ENCODE data around the gene PPARGC1A.

Gene PPARGC1A

GRCh38 chr4:23878912-23879732 is 10.7 kb downstream of the PPARGC1A start:
- DNase-seq (ENCODE audit: low read depth) = no peak

GRCh38 chr4:23878246-23878891 is 11.5 kb downstream of the PPARGC1A start:
- no peak for DNase-seq (ENCODE audit: low read depth)

GRCh38 chr4:23877758-23878229 is 12.1 kb downstream of the PPARGC1A start:
- DNase-seq (ENCODE audit: low read depth) = no peak

- no peak for DNase-seq (ENCODE audit: low read depth)
Observed at GRCh38 chr4:23876418-23877089, 13.3 kb downstream of the PPARGC1A start.

- DNase-seq (ENCODE audit: low read depth) = no peak
Observed at GRCh38 chr4:23875317-23875716, 14.5 kb downstream of the PPARGC1A start.

GRCh38 chr4:23874536-23874901 is 15.3 kb downstream of the PPARGC1A start:
- no peak for DNase-seq (ENCODE audit: low read depth)

GRCh38 chr4:23873717-23874535 is 15.9 kb downstream of the PPARGC1A start:
- DNase-seq (ENCODE audit: low read depth) = no peak

- no peak for DNase-seq (ENCODE audit: low read depth)
Observed at GRCh38 chr4:23871426-23871825, 18.4 kb downstream of the PPARGC1A start.

- no peak for DNase-seq (ENCODE audit: low read depth)
Observed at GRCh38 chr4:23866450-23867075, 23.3 kb downstream of the PPARGC1A start.

GRCh38 chr4:23861897-23862296 is 27.9 kb downstream of the PPARGC1A start:
- DNase-seq (ENCODE audit: low read depth) = no peak

GRCh38 chr4:23860919-23861318 is 28.9 kb downstream of the PPARGC1A start:
- DNase-seq (ENCODE audit: low read depth) = no peak

- peak; percentile 32 for DNase-seq (ENCODE audit: low read depth)
Observed at GRCh38 chr4:23857367-23857959, 32.4 kb downstream of the PPARGC1A start.

GRCh38 chr4:23856630-23857029 is 33.2 kb downstream of the PPARGC1A start:
- no peak for DNase-seq (ENCODE audit: low read depth)

- DNase-seq (ENCODE audit: low read depth) = peak; percentile 6
Observed at GRCh38 chr4:23855912-23856605, 33.8 kb downstream of the PPARGC1A start.

GRCh38 chr4:23853986-23854660 is 35.7 kb downstream of the PPARGC1A start:
- no peak for DNase-seq (ENCODE audit: low read depth)

GRCh38 chr4:23851464-23851863 is 38.4 kb downstream of the PPARGC1A start:
- no peak for DNase-seq (ENCODE audit: low read depth)

- no peak for DNase-seq (ENCODE audit: low read depth)
Observed at GRCh38 chr4:23847158-23847557, 42.7 kb downstream of the PPARGC1A start.

GRCh38 chr4:23844961-23845360 is 44.9 kb downstream of the PPARGC1A start:
- no peak for DNase-seq (ENCODE audit: low read depth)

- DNase-seq (ENCODE audit: low read depth) = no peak
Observed at GRCh38 chr4:23839279-23839678, 50.6 kb downstream of the PPARGC1A start.

- DNase-seq (ENCODE audit: low read depth) = no peak
Observed at GRCh38 chr4:23838607-23839006, 51.2 kb downstream of the PPARGC1A start.
